HG03064 (cell line): ENCODE data around the gene CASP9.
"Not testable (repeated sequence)": the region's sequence is repeated elsewhere in the genome, so short reads cannot be mapped to it uniquely, and the experiment has no call there.

ENCODE experiments used
- ATAC-seq: cut with Tn5 transposase; IDR thresholded peaks from one replicate; pipeline ENCODE4 v1.9.1; 2021; ENCODE audit warnings: low read depth; ENCODE audit not compliant: unreplicated experiment

Gene CASP9

DNA sequence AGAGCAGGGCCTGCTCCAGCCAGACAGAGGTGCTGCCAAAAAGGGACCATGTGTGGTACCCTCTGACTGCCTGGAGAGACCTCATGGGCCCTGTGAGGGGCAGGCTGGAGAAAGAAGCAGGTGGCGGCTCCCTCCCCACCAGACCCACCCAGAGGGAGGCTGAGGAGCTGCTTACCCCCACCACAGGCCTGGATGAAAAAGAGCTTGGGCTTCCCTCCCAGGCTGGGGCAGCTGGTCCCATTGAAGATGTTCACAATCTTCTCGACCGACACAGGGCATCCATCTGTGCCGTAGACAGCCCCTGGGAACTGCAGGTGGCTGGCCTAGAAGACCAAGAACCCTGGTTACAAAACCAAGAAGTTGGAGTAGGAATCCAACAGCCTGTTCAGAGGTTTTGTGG lies 19.6 kb downstream of the CASP9 start:
- ATAC-seq = no peak

DNA sequence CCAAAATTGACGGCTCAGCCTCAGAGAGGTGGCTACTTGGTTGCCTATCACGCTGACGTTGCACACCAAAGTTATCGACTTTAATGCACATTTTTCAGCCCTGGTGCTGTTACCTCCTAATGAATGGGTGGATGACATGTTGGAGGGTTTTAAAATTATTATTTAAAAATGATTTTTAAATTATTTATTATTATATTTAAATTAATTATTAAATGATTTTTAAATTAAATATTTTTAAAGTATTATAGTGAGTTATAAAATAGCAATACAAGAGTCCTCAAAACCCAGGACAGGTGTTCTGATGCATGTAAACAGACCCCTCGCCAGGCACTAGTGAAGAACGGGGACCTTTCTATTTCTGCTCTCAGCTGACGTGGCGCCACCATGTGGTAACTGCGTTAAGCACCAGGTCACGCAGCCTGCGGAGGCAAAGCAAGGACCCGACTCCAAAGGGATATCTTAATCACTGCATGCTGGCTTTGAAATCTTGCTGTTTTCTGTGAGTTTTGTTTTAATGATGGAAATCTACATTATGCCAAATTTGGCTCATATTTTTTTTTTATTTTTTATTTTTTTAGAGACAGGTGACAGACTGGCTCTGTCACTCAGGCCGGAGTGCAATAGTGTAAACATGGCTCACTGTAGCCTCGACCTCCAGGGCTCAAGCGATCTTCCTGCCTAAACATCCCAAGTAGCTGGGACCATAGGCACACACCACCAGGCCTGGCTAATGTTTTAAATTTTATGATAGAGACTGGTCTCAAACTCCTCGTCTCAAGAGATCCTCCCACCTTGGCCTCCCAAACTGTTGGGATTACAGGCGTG lies 22.6 kb downstream of the CASP9 start:
- no peak for ATAC-seq

DNA sequence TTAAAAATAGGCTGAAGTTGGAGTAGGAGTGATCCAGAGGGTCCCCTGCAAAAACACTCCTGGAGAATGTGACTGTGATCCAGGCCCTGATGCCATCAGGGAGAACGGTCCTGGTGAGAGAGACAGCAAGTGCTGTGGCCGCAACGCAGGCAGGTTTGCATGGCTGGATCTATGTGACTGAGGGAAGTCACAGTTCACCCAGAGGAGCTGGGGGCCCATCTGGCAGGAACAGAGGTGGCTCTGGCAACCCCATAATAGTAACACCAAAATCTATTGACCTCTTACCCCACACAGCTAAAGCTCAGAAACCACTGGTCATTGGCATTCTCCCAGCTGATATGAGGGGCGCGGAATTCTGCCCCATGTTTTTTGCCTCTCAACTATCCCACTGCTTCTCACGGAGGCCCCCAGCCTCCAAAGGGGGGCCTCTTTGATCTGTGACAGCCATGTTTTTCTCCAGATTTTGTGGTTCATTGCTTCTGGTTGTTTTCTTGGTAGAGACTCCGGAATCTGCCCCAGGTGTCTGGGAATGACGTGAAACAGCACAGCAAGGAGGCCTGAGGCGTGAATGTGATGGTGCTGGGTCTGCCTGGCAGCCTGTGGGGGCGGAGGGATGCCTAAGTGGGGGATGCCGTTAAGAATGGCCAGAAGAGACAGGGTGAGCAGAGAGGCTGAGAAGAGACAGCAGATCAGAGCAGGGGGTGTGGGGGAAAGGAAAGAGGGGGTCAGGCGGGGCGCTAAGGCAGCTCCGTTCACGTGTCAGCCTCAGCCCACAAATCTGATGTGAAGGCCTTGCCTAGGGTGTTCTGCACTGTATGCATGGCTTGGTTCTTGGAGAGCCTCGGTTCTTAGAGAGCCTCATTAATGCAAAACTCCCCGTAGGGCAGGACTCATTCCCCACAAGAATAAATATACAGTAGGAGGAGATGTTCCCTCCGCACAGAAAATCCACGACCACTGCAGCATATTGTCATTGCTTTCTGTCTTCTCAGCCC lies 23.5 kb downstream of the CASP9 start:
- ATAC-seq = no peak

DNA sequence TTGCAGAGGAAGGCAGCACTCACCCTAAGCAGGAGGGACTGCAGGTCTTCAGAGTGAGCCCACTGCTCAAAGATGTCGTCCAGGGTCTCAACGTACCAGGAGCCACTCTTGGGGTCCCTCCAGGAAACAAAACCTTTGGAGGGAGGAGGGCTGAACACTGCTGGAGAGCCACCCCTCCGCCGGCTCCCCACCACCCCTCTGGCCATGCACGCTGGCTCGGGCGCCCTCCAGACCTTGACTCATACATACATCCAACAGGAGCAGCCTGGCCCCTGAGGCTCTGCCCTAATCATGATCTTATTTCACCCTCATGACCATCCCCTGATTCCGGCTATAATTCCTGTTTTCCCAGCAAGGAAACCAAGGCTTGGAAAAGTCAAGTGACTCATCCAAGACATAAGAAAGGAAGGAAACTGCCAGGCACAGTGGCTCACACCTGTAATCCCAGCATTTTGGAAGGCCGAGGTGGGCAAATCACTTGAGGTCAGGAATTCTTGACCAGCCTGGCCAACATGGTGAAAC lies 30.1 kb downstream of the CASP9 start:
- no peak for ATAC-seq

DNA sequence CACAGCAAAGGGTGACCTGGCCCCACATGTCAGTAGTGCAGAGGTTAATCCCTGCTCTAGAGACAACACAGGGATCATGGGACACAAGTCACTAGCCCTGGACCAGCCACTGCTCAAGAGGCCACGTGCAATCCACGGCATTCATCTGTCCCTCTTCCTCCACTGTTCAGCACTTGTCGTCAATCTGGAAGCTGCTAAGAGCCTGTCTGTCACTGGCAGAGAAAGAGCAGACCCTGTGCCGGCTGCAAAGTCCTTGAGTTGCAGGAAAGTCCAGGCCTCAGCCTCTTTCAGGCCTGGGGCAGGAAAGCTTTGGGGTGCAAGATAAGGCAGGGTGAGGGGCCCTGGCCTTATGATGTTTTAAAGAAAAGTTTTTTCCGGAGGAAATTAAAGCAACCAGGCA lies 31.4 kb downstream of the CASP9 start:
- ATAC-seq = no peak

DNA sequence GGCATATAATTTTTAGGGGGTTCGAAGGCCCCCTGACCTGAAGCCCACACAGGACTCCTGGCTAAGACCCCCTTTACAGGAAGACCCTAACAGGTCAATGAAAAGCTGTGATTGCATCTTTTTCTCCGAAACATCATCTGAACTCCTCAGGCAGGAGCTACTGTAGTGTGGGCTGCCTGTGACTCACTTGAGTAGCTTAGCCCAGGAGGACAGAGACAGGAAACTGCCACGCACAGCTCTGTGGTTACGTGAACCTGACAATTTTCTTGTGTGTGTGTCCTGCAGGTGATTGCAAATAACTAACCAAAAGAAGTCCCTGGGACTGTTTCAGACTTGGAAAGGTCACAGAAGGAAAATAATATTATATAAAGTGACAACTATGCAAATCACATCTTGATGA lies 33.0 kb downstream of the CASP9 start:
- ATAC-seq = not testable (repeated sequence)

DNA sequence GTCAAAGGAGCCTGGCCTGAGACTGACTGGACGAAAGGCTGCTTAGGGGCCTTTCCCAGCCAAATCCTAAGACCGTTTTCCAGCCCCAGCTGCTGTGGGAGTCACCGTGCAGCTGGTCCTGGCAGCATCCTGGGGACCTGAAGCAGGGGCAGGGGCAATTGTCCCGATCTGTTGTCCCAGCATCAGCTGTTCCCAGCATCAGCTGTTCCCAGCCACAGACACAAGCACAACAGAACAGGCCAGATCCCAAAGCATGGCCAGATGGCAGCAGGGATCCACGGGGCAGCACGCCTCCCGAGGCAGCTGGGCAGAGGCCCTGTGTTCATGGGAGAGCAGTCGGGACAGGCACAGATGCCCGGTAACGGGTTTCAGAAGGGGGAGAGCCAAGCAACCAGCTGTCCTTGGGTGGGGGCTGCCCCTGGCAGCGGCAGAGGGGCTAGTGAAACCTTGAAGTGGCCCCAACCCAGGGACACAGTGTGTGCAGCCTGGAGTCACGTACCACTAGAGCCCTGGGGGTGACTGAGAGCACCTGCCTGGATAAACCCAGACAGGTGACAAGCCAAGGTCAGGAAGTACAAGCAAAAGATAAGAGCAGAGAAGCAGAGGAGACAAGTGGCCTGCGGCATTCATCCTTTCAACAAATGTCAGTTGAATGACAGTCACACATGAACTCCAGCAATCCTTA lies 34.8 kb downstream of the CASP9 start:
- no peak for ATAC-seq

DNA sequence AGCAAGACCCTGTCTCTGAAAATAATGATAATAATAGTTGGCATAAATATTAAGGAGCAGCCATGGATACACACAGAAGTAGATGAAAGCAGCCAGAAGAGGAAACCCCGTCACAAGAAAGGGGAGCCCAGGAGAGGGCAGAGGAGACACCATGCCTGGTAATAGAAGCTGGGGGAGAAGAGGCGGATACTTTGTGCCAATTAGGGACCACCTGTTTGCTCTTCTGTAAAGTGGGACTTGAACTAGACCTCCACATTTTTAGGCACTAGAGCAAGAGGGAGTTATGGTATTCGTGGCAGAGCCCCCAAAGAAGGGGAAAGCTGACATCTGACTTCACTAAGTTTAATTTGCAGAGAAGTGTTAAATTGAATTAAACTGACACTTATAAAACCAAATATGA lies 35.6 kb downstream of the CASP9 start:
- no peak for ATAC-seq

DNA sequence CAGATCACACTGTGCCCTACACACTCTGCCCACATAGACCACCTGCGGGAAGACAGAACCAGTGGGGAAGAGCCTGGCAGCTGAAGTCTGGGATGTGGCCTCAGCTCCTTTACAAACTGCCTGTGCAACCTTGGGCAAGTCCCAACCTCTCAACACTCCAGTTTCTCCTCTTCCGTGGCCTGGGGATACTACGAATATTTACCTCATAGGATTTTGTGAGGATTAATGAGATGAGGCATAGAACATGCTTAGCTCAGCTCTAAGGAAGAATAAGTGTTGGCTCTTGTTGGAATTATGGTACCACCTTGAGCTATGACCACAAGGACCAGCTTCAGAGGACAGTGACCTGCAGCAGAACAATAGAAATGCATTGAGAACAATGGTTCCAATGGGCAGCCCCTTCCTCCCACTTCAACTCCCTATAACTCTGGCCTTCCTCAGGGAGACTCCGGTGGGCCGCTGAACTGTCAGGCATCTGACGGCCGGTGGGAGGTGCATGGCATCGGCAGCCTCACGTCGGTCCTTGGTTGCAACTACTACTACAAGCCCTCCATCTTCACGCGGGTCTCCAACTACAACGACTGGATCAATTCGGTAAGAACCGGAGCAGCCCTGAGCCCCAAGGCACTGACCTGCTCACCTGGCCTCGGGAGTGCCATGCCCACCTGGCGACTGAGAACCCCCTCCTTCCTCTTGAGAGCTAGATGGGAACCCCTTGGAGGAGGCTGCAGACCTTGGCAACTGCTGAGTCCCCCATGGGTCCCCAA lies 37.0 kb downstream of the CASP9 start:
- not testable (repeated sequence) for ATAC-seq

DNA sequence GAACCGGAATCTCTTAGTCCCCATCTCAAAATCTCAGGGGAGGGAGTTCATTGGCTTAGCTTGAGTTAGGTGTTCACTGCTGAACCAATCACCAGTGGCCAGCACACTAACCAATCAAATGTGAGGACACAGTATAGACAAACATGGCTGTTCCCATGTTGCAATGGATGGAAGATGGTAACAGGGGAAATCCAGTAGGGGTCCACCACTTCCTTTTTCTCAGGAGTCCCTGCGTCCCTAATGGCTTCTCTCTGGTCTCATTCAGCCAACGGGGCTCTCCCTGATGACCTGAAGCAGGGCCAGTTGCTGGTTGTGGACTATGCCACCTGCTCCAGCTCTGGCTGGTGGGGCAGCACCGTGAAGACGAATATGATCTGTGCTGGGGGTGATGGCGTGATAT lies 38.4 kb downstream of the CASP9 start:
- no peak for ATAC-seq

DNA sequence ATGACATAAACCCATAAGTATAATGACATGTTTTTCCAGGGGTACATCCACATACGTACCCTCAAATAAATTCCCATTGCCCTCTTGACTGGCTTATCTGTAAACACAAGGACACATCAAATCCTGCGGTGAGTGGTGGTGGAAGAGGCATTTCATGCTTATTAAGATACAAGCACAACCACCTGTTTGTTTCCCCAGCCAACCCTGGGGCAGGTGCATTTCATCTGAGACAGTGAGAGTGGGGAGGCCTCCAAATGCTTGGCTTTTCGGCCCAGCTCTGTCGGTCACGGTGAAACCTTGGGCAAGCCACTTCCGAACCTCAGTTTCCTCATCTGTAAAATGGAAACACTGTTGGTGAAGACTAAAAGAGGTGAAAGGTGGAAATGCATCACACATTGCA lies 39.6 kb downstream of the CASP9 start:
- ATAC-seq = not testable (repeated sequence)

DNA sequence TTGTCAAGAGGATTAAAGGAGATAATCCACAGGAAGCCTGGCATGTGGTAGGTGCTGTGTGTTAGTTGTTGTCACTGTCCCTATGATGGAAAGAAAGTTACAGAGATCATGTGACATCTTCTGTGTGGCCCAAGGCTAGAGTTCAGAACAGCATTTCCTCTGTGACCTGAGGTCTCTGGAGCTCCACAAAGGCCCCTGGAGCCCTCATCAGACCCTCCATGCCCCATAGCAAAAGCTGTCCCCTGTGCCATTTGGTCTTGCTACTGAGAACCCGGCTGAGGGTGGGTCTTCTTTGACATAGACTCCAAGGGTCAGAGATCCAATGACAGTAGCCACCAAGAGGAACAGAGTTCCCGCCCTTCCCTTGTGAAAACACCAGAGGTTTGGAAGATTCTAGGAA lies 40.0 kb downstream of the CASP9 start:
- no peak for ATAC-seq

DNA sequence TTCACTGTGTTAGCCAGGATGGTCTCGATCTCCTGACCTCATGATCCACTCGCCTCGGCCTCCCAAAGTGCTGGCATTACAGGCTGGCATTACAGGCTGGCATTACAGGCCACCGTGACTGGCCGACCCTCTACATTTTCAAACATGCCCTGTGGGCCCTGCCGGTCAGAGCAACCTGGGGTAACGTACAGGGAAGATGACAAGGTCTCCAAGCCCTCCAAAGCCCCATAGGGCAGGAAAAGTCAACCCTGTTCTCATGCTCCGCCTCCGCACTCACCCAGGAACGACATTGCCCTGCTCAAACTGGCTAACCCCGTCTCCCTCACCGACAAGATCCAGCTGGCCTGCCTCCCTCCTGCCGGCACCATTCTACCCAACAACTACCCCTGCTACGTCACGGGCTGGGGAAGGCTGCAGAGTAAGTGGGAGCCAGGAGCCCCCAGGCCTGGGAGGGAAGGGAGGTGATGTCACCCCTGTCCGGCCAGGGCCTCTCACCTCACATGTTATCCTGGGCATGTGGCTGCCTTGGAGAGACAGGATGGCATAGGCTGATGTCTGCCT lies 41.0 kb downstream of the CASP9 start:
- not testable (repeated sequence) for ATAC-seq

DNA sequence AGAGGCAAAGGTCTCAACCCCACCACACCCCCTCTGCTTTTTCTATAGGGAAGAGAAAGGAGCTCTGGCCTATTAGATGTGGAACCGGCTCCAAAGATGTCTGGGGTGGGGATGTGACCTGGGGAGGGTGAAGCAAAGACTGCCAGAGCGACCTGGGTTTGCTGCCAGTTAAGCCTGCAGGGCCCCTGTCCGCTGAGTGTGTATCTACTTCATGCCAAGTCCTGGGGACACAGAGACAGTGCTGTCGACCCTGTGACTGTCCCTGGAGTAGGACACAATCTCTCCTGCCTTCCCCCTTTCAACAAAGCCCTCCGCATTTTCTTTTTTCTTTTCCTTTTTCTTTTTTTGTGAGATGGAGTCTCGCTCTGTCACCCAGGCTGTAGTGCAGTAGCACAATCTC lies 41.6 kb downstream of the CASP9 start:
- ATAC-seq = not testable (repeated sequence)

DNA sequence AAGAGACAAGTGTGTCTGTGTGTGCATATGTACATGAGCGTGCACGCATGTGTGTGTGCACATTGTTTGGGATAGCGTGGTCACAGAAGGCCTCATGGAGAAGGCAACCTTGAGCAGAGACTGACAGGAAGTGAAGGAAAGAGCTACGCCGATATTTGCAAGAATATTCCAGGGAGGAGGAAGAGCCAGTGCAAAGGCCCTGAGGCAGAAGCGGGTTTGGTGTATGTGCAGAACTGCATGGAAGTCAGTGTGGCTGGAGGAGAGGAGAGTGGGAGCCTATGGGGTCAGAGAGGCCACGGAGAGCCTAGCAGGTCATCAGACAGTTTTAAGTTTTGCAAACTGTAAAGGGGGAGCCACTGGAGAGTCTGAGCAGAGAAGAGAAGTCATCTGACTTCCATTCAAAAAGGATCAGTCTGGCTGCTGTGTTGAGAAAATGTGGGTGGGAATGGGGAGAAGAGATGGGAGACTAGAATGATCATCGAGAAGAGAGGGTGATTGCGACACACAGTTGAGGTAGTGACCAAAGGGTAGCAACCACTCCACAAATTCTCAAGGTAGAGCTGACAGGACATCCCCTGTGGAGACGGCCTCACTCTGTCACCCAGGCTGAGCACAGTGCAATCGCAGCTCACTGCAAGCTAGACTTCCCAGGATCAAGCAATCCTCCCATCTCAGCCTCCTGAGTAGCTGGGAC lies 44.2 kb downstream of the CASP9 start:
- ATAC-seq = no peak

DNA sequence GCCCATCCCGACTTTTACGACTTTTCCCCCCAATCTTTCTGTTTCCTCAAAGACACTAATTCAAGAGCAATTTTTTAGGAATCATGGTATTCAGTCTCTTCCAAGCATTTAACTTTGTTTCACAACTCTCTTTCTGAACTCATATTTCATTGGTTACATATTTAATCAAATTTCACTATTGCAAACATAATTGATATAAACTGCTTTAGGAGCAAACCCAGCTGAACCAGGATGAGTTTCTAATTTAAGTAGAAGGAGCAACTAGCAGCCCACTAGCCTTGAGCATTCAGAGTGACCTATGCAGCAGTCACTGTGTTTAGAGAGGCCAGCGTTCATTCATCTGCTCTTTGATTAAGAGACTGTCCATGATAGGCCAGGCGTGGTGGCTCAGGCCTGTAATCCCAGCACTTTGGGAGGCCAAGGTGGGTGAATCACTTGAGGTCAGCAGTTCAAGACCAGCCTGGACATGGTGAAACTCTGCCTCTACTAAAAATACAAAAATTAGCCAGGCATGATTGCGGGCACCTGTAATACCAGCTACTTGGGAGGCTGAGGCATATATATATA lies 46.3 kb downstream of the CASP9 start:
- ATAC-seq = no peak

DNA sequence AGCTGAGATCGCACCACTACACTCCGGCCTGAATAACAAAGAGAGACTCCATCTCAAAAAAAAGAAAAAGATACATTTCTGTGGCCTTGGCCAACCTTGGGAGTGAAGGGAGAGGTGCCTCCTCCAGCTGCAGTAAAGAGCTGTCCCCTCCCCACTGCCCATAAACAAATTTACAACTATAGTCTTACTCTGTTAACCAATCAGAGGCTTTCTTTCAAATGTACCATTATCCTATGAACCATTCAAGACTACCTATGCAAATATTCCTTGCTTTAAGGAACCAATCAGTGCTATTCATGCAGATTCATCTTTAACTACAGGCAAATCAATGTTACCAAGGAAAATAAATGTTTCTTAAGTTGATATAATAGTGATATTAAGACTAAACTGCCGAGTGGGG lies 47.1 kb downstream of the CASP9 start:
- no peak for ATAC-seq

DNA sequence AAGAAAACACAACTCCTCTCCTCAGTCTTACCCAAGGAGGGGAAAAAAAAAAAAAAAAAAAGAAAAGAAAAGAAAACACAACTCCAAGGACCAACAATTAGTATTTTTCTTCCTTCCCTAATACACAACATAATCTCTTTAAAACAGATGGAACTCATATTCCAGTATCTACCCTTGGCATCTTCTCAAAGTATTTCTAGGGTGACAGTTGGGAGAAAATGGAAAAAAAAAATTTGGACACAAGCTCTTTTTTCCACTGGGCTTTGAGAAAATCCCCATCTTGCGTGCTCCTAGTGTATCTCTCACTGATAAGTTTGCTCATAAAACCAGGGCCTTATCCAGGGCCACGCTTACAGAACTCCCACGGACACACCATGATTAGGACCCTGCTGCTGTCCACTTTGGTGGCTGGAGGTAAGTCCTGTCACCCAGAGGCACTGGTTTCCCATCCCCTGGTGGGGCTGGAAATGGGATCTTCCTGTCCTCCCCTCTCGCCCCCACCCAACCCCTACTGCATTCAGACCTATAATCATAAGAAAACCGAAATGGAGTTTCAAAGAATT lies 48.2 kb downstream of the CASP9 start, which contains the start of gene CELA2B:
TSS of gene CELA2B (plus strand) at position 353 of the 563 bp plus-strand sequence. CDS start at position 375, 22 bp downstream.
- ATAC-seq = no peak
